ENCODE results near the gene FBXW4. TPM values are rescaled to one million over a fixed set of nuclear protein-coding genes. Genes with fewer than 3 reads are reported as not detected.

FBXW4 gene
- polyA plus RNA-seq, 2 of the 4 experiments (the other 2 are of a cell fraction): 24.0 to 41.1 TPM

- CTCF ChIA-PET: interaction anchor here (0.6 to 1.6 kb wide), 4 partner anchors 10 to 72 kb away, joined by 3 to 5 read pairs (median 3); no protein-coding TSS in a partner anchor
- Histone ChIP-seq H3K27ac (no peak overlapping the region), H3K4me1 (no peaks in the 10 kb centered on the region), H3K4me3 (no peak overlapping the region), H3K9me3 (no peaks in the 10 kb centered on the region), H3K4me2 (no peak overlapping the region)
- ATAC-seq (no peak), DNase-seq (ENCODE audit: low read depth in 1 of 2, low spot score in 1 of 2) (no peak), FAIRE-seq (no peak)
- TF ChIP-seq PBX3 (IDR thresholded peaks at IDR 0.05): no peak
- TF ChIP-seq GATA3 (IDR thresholded peaks at IDR 0.05; ENCODE audit: borderline replicate concordance): no peak
- TF ChIP-seq E2F6 (IDR thresholded peaks at IDR 0.05; ENCODE audit: borderline replicate concordance, low read depth): no peak
- no peak for TF ChIP-seq CHD2 (IDR thresholded peaks at IDR 0.05; ENCODE audit: low read length, partially characterized antibody)
- no peak for TF ChIP-seq PHF8 (IDR thresholded peaks at IDR 0.05; ENCODE audit: borderline replicate concordance, low read depth)
- TF ChIP-seq ZNF302 (CRISPR knock-in tag; IDR thresholded peaks at IDR 0.05): no peak
- TF ChIP-seq EP300 (IDR thresholded peaks at IDR 0.05): no peak
- no peak for TF ChIP-seq HOXB5 (CRISPR knock-in tag; IDR thresholded peaks at IDR 0.05)
- no peak for TF ChIP-seq MAX (IDR thresholded peaks at IDR 0.05)
- TF ChIP-seq TP53 (CRISPR knock-in tag; IDR thresholded peaks at IDR 0.05): no peak
- no peak for TF ChIP-seq MYC (IDR thresholded peaks at IDR 0.05; ENCODE audit: borderline replicate concordance, low read length)
- TF ChIP-seq BCL3 (IDR thresholded peaks at IDR 0.05): no peak
- no peak for TF ChIP-seq POLR2A (IDR thresholded peaks at IDR 0.05; ENCODE audit: low read length)
- no peak for TF ChIP-seq KDM5A (IDR thresholded peaks at IDR 0.05)
- no peak for TF ChIP-seq SREBF2 (IDR thresholded peaks at IDR 0.05)
- POLR2A ChIA-PET: no interaction called here
- 77% methylated on average over 9 of the region's 9 CpGs for WGBS (ENCODE audit: missing lambda C conversion rate)
These were observed 14.5 kb upstream of the FBXW4 start for GRCh38 chr10:101709359-101710058.

- H3K27ac ChIP-seq: no peak overlapping the region
- DNase-seq (ENCODE audit: low read depth in 1 of 2, low spot score in 1 of 2): no peak
- FAIRE-seq: no peak
- no peak overlapping the region for H3K4me2 ChIP-seq
- H3K4me1 ChIP-seq: no peaks in the 10 kb centered on the region
- TF ChIP-seq FOSL2 (IDR thresholded peaks at IDR 0.05) (no peak), FOSL2 (CRISPR knock-in tag; IDR thresholded peaks at IDR 0.05) (no peak), EP300 (IDR thresholded peaks at IDR 0.05) (no peak), HMGXB4 (CRISPR knock-in tag; IDR thresholded peaks at IDR 0.05; ENCODE audit: borderline replicate concordance) (no peak), NFE2L2 (conservative IDR thresholded peaks at IDR 0.05; ENCODE audit: low read length) (no peak), TFCP2L1 (CRISPR knock-in tag; IDR thresholded peaks at IDR 0.05) (no peak), FOXS1 (CRISPR knock-in tag; IDR thresholded peaks at IDR 0.05) (no peak), MAZ (IDR thresholded peaks at IDR 0.05; ENCODE audit: borderline replicate concordance, low read depth, low read length) (no peak), NR3C1 (IDR thresholded peaks at IDR 0.05) (no peak), CHD2 (IDR thresholded peaks at IDR 0.05; ENCODE audit: low read length, partially characterized antibody) (no peak), ELK1 (IDR thresholded peaks at IDR 0.05; ENCODE audit: low read depth, low read length) (no peak), ATOH8 (CRISPR knock-in tag; IDR thresholded peaks at IDR 0.05; ENCODE audit: low read depth) (no peak), PHF8 (IDR thresholded peaks at IDR 0.05; ENCODE audit: borderline replicate concordance, low read depth) (no peak), CTCF (IDR thresholded peaks at IDR 0.05) (no peak)
- ChIA-PET CTCF (interaction anchor here (0.7 to 1.6 kb wide), 2 partner anchors 22 to 73 kb away, joined by 3 to 5 read pairs; no protein-coding TSS in a partner anchor), POLR2A (no interaction called here)
- WGBS (ENCODE audit: missing lambda C conversion rate): 81% methylated on average over 2 of the region's 2 CpGs
- no peaks in the 10 kb centered on the region for H3K9me3 ChIP-seq
- ATAC-seq: no peak
- H3K4me3 ChIP-seq: no peak overlapping the region
These were observed 13.9 kb upstream of the FBXW4 start for GRCh38 chr10:101708870-101709269.
